ENCODE measurements around the gene PRPF40A. TPM values are rescaled to one million over a fixed set of nuclear protein-coding genes. Genes with fewer than 3 reads are reported as not detected.

The PRPF40A gene
- total and polyA plus RNA-seq, 2 experiments from 2014 or later = 86.1 to 112 TPM

GRCh38 chr2:152609154-152609553, 108.1 kb downstream of the PRPF40A start:
- H3K4me3 ChIP-seq = no peak overlapping the region
- DNase-seq = no peak
- 0 out of 2 replicates have a peak, but pooled peaks cover 6% of the 10 kb centered on the region for H3F3A ChIP-seq (ENCODE audit: insufficient read depth)
- no peaks in the 10 kb centered on the region for H4K20me1 ChIP-seq (ENCODE audit: insufficient read depth)
- TF ChIP-seq EZH2 (IDR thresholded peaks at IDR 0.05; ENCODE audit: insufficient read depth, poor library complexity, severe bottlenecking) (no peak), EZH2phosphoT487 (IDR thresholded peaks at IDR 0.05; ENCODE audit: insufficient read depth, low read depth) (no peak)
- no peaks in the 10 kb centered on the region for H3K27me3 ChIP-seq (replicated peaks; ENCODE audit: insufficient read depth)
- in situ Hi-C loops (cut with MboI) = no loop called here
- no peaks in the 10 kb centered on the region for H3K36me3 ChIP-seq (ENCODE audit: low read depth)
- H3K9me2 ChIP-seq (ENCODE audit: insufficient read depth) = no peaks in the 10 kb centered on the region
- H2AFZ ChIP-seq = no peak overlapping the region
- H3K9me3 ChIP-seq (ENCODE audit: low read depth) = no peaks in the 10 kb centered on the region
- WGBS, 2 experiments (ENCODE audit: low coverage in 1 of 2, low lambda C conversion rate in 2 of 2, missing lambda C conversion rate in 2 of 2) = 70 to 79% methylated on average over 2 of the region's 2 CpGs
- peaks cover 34% of the 10 kb centered on the region for H3K4me1 ChIP-seq (ENCODE audit: insufficient read depth)
- no peak overlapping the region for H3K4me2 ChIP-seq (ENCODE audit: unreplicated experiment)
- no peaks in the 10 kb centered on the region for H3K79me2 ChIP-seq (ENCODE audit: insufficient read depth)
- H3K9ac ChIP-seq = no peak overlapping the region
- no peak overlapping the region for H3K27ac ChIP-seq

GRCh38 chr2:152607793-152608300, 109.4 kb downstream of the PRPF40A start:
- Histone ChIP-seq H2AFZ (no peak overlapping the region), H3K9me3 (ENCODE audit: low read depth) (no peaks in the 10 kb centered on the region), H3K9ac (no peak overlapping the region), H3K27me3 (replicated peaks; ENCODE audit: insufficient read depth) (no peaks in the 10 kb centered on the region), H3K27ac (no peak overlapping the region), H3K4me3 (no peak overlapping the region), H3K4me1 (ENCODE audit: insufficient read depth) (peaks cover 26% of the 10 kb centered on the region), H3F3A (ENCODE audit: insufficient read depth) (0 out of 2 replicates have a peak, but pooled peaks cover 6% of the 10 kb centered on the region), H3K4me2 (ENCODE audit: unreplicated experiment) (no peak overlapping the region), H3K9me2 (ENCODE audit: insufficient read depth) (no peaks in the 10 kb centered on the region), H3K79me2 (ENCODE audit: insufficient read depth) (no peaks in the 10 kb centered on the region), H4K20me1 (ENCODE audit: insufficient read depth) (no peaks in the 10 kb centered on the region), H3K36me3 (ENCODE audit: low read depth) (no peaks in the 10 kb centered on the region)
- TF ChIP-seq EZH2phosphoT487 (IDR thresholded peaks at IDR 0.05; ENCODE audit: insufficient read depth, low read depth) (no peak), EZH2 (IDR thresholded peaks at IDR 0.05; ENCODE audit: insufficient read depth, poor library complexity, severe bottlenecking) (no peak)
- in situ Hi-C loops (cut with MboI) = no loop called here
- DNase-seq = no peak
- WGBS, 2 experiments (ENCODE audit: low coverage in 1 of 2, low lambda C conversion rate in 2 of 2, missing lambda C conversion rate in 2 of 2) = 78 to 81% methylated on average over 7 of the region's 7 CpGs

DNA sequence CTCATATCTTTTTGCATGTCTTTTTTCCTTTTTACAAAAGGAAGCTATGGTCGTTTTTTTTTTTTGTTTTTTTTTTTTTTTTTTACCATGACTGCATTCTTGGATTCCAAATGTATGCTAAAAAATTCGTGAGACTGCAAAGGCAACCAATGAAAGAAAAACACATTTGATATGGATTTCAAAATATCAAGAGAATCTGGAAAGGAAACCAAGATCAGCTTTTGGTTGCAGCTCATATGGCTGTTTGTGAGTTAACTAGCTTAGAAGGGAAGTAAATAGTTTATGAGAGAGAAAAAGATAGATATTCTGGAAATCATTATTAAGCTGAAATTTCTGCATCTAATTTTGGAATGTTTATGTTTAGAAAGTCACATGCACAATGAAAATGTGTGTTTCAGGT, 110.3 kb downstream of the PRPF40A start:
- Histone ChIP-seq H3K27ac (no peak overlapping the region), H4K20me1 (ENCODE audit: insufficient read depth) (no peaks in the 10 kb centered on the region), H3F3A (ENCODE audit: insufficient read depth) (0 out of 2 replicates have a peak, but pooled peaks cover 6% of the 10 kb centered on the region), H3K4me3 (no peak overlapping the region), H3K27me3 (replicated peaks; ENCODE audit: insufficient read depth) (no peaks in the 10 kb centered on the region), H3K9me2 (ENCODE audit: insufficient read depth) (no peaks in the 10 kb centered on the region), H3K9ac (no peak overlapping the region), H3K4me1 (ENCODE audit: insufficient read depth) (peaks cover 21% of the 10 kb centered on the region), H2AFZ (no peak overlapping the region), H3K79me2 (ENCODE audit: insufficient read depth) (no peaks in the 10 kb centered on the region), H3K4me2 (ENCODE audit: unreplicated experiment) (no peak overlapping the region), H3K9me3 (ENCODE audit: low read depth) (no peaks in the 10 kb centered on the region), H3K36me3 (ENCODE audit: low read depth) (no peaks in the 10 kb centered on the region)
- TF ChIP-seq EZH2phosphoT487 (IDR thresholded peaks at IDR 0.05; ENCODE audit: insufficient read depth, low read depth) (no peak), EZH2 (IDR thresholded peaks at IDR 0.05; ENCODE audit: insufficient read depth, poor library complexity, severe bottlenecking) (no peak)
- in situ Hi-C loops (cut with MboI) = no loop called here
- WGBS, 2 experiments (ENCODE audit: low coverage in 1 of 2, low lambda C conversion rate in 2 of 2, missing lambda C conversion rate in 2 of 2) = 42 to 48% methylated on average over 2 of the region's 2 CpGs
- DNase-seq = no peak

GRCh38 chr2:152606081-152606480, 111.2 kb downstream of the PRPF40A start:
- in situ Hi-C loops (cut with MboI) = no loop called here
- no peak overlapping the region for H2AFZ ChIP-seq
- H3K4me2 ChIP-seq (ENCODE audit: unreplicated experiment) = peak overlapping the region; percentile 19
- H3K9ac ChIP-seq = no peak overlapping the region
- H3K4me1 ChIP-seq (ENCODE audit: insufficient read depth) = peaks cover 16% of the 10 kb centered on the region
- H4K20me1 ChIP-seq (ENCODE audit: insufficient read depth) = no peaks in the 10 kb centered on the region
- no peaks in the 10 kb centered on the region for H3K9me2 ChIP-seq (ENCODE audit: insufficient read depth)
- WGBS, 2 experiments (ENCODE audit: low coverage in 1 of 2, low lambda C conversion rate in 2 of 2, missing lambda C conversion rate in 2 of 2) = 3 to 7% methylated on average over 1 of the region's 1 CpG
- peak; percentile 38 for DNase-seq
- no peaks in the 10 kb centered on the region for H3K27me3 ChIP-seq (replicated peaks; ENCODE audit: insufficient read depth)
- 0 out of 2 replicates have a peak, but pooled peaks cover 6% of the 10 kb centered on the region for H3F3A ChIP-seq (ENCODE audit: insufficient read depth)
- no peak overlapping the region for H3K27ac ChIP-seq
- no peak overlapping the region for H3K4me3 ChIP-seq
- no peak for TF ChIP-seq EZH2phosphoT487 (IDR thresholded peaks at IDR 0.05; ENCODE audit: insufficient read depth, low read depth)
- no peak for TF ChIP-seq EZH2 (IDR thresholded peaks at IDR 0.05; ENCODE audit: insufficient read depth, poor library complexity, severe bottlenecking)
- H3K9me3 ChIP-seq (ENCODE audit: low read depth) = no peaks in the 10 kb centered on the region
- no peaks in the 10 kb centered on the region for H3K79me2 ChIP-seq (ENCODE audit: insufficient read depth)
- no peaks in the 10 kb centered on the region for H3K36me3 ChIP-seq (ENCODE audit: low read depth)
